Adipose tissue (tissue), 3 donors: ENCODE results near the gene TLR2. TPM values are rescaled to one million over a fixed set of nuclear protein-coding genes. Genes with fewer than 3 reads are reported as not detected.
"Not testable (repeated sequence)": the region's sequence is repeated elsewhere in the genome, so short reads cannot be mapped to it uniquely, and the experiment has no call there.

ENCODE experiments used
- H3K27ac ChIP-seq: one replicate; pipeline ENCODE4 v1.5.1; 2013; ENCODE audit warnings: low read depth, low read length
- WGBS, 3 donors: extraction: QIAGEN DNeasy Blood & Tissue Kit; methylation state at CpG; one replicate each; pipeline ENCODE4 v1.1.7; 2013; 5-methylcytosine and 5-hydroxymethylcytosine counted together
- polyA plus RNA-seq, 3 donors: library from polyadenylated mRNA; stranded (reverse); fragments of 200-250 nt; gene quantifications; one replicate each; pipeline ENCODE4 v1.2.3, GENCODE V29; 2013
- donor health status: healthy with polysubstance abuse.
- donor health status: Bipolar disorder and iron deficiency.
- donor health status: healthy.

Gene TLR2
- polyA plus RNA-seq, 3 donors: 2.3 to 19.2 (median 11.0) TPM

- no peak overlapping the region for H3K27ac ChIP-seq
- WGBS, 3 donors: 59 to 60% (median 59%) methylated on average over 4 of the region's 4 CpGs
Measured at GRCh38 chr4:153655002-153655541, 29.0 kb upstream of the TLR2 start.

- WGBS, 3 donors: 42 to 77% (median 48%) methylated on average over 4 of the region's 4 CpGs
- H3K27ac ChIP-seq: no peak overlapping the region
Measured at GRCh38 chr4:153655928-153656327, 28.2 kb upstream of the TLR2 start.

- 35 to 71% (median 37%) methylated on average over 6 of the region's 6 CpGs for WGBS, 3 donors
- no peak overlapping the region for H3K27ac ChIP-seq
Measured at GRCh38 chr4:153661215-153661822, 22.8 kb upstream of the TLR2 start.

GRCh38 chr4:153661908-153662307, 22.2 kb upstream of the TLR2 start:
- no peak overlapping the region for H3K27ac ChIP-seq
- WGBS, 3 donors: 86 to 93% (median 88%) methylated on average over 1 of the region's 1 CpG

GRCh38 chr4:153663667-153664066, 20.4 kb upstream of the TLR2 start:
- no peak overlapping the region for H3K27ac ChIP-seq
- WGBS, 3 donors: 91 to 93% (median 93%) methylated on average over 1 of the region's 1 CpG

GRCh38 chr4:153666505-153666904, 17.6 kb upstream of the TLR2 start:
- 21 to 60% (median 53%) methylated on average over 1 of the region's 1 CpG for WGBS, 3 donors
- not testable (repeated sequence) for H3K27ac ChIP-seq

GRCh38 chr4:153668647-153669046, 15.4 kb upstream of the TLR2 start:
- WGBS, 3 donors: 69 to 83% (median 80%) methylated on average over 2 of the region's 2 CpGs
- H3K27ac ChIP-seq: no peak overlapping the region

GRCh38 chr4:153669838-153670237, 14.2 kb upstream of the TLR2 start:
- WGBS, 3 donors: 42 to 68% (median 51%) methylated on average over 3 of the region's 3 CpGs
- H3K27ac ChIP-seq: no peak overlapping the region

- WGBS, 3 donors: 85 to 92% (median 88%) methylated on average over 5 of the region's 5 CpGs
- H3K27ac ChIP-seq: no peak overlapping the region
Measured at GRCh38 chr4:153676486-153676885, 7.6 kb upstream of the TLR2 start.

GRCh38 chr4:153676984-153677383, 7.1 kb upstream of the TLR2 start:
- WGBS, 3 donors: 38 to 62% (median 41%) methylated on average over 1 of the region's 1 CpG
- no peak overlapping the region for H3K27ac ChIP-seq

GRCh38 chr4:153679486-153679885, 4.6 kb upstream of the TLR2 start:
- H3K27ac ChIP-seq: no peak overlapping the region
- WGBS, 3 donors: 65 to 71% (median 67%) methylated on average over 6 of the region's 6 CpGs

GRCh38 chr4:153683763-153684181, 308 bp upstream of the TLR2 start:
- H3K27ac ChIP-seq: no peak overlapping the region
- 7 to 13% (median 11%) methylated on average over 23 to 27 of the region's 27 CpGs for WGBS, 3 donors

- 13 to 18% (median 15%) methylated on average over 9 of the region's 9 CpGs for WGBS, 3 donors
- H3K27ac ChIP-seq: no peak overlapping the region
Measured at GRCh38 chr4:153684971-153685371, 891 bp downstream of the TLR2 start.

- 88 to 94% (median 89%) methylated on average over 7 of the region's 7 CpGs for WGBS, 3 donors
- H3K27ac ChIP-seq: no peak overlapping the region
Measured at GRCh38 chr4:153704522-153704921, 20.4 kb downstream of the TLR2 start.

GRCh38 chr4:153705743-153706468, 21.8 kb downstream of the TLR2 start:
- H3K27ac ChIP-seq: no peak overlapping the region
- 58 to 84% (median 63%) methylated on average over 2 of the region's 2 CpGs for WGBS, 3 donors

GRCh38 chr4:153706519-153706918, 22.4 kb downstream of the TLR2 start:
- H3K27ac ChIP-seq: no peak overlapping the region

GRCh38 chr4:153710681-153711080, 26.6 kb downstream of the TLR2 start:
- H3K27ac ChIP-seq: no peak overlapping the region
- WGBS, 3 donors: 84 to 97% (median 93%) methylated on average over 1 of the region's 1 CpG

GRCh38 chr4:153713866-153714646, 30.0 kb downstream of the TLR2 start:
- WGBS, 3 donors: 76 to 84% (median 77%) methylated on average over 2 of the region's 2 CpGs
- no peak overlapping the region for H3K27ac ChIP-seq

GRCh38 chr4:153722036-153722435, 38.0 kb downstream of the TLR2 start:
- 63 to 85% (median 75%) methylated on average over 1 of the region's 1 CpG for WGBS, 3 donors
- no peak overlapping the region for H3K27ac ChIP-seq
